Esophagus muscularis mucosa (tissue), 4 donors: ENCODE results near the gene PAK4. TPM values are rescaled to one million over a fixed set of nuclear protein-coding genes. Genes with fewer than 3 reads are reported as not detected.

Source experiments
- DNase-seq: peaks from one replicate; pipeline ENCODE4 v3.0.0-alpha.2; 2017; ENCODE audit errors: extremely low spot score
- H3K27ac ChIP-seq, 4 donors: fragments of 200-600 bp; sonication (generic); replicated peaks in 1 of 4; 1 replicate in 3 of 4; 2 replicates in 1 of 4; pipeline ENCODE4 v1.5.1; 2016 to 2019; ENCODE audit warnings: mild to moderate bottlenecking in 1 of 4
- H3K27me3 ChIP-seq, 4 donors: fragments of 200-600 bp; sonication (generic); one replicate each; pipeline versions ENCODE4 v1.5.1 to v1.6.0; 2016 to 2019
- H3K36me3 ChIP-seq, 4 donors: fragments of 200-600 bp; sonication (generic); one replicate each; pipeline ENCODE4 v1.5.1; 2016 to 2019
- H3K4me1 ChIP-seq, 4 donors: fragments of 200-600 bp; sonication (generic); one replicate each; pipeline ENCODE4 v1.5.1; 2016 to 2019
- H3K4me3 ChIP-seq, 4 donors: fragments of 200-600 bp; sonication (generic); 1 replicate in 2 of 4; 2 replicates in 2 of 4; pipeline ENCODE4 v1.5.1; 2016 to 2019; ENCODE audit warnings: mild to moderate bottlenecking in 4 of 4, moderate library complexity in 1 of 4
- H3K9me3 ChIP-seq, 4 donors: fragments of 200-600 bp; sonication (generic); 1 replicate in 3 of 4; 2 replicates in 1 of 4; pipeline ENCODE4 v1.5.1; 2016 to 2019
- EP300 ChIP-seq: sonication (generic); formaldehyde crosslinking; IDR thresholded peaks from one replicate; pipeline ENCODE4 v1.6.1; 2017; ENCODE audit warnings: antibody characterized with exemption
- POLR2A ChIP-seq: fragments of 450-650 bp; IDR thresholded peaks from one replicate; pipeline ENCODE4 v1.6.1; 2017; ENCODE audit warnings: antibody characterized with exemption, moderate library complexity, mild to moderate bottlenecking, low read depth
- POLR2AphosphoS5 ChIP-seq, 2 donors: sonication (generic); formaldehyde crosslinking; IDR thresholded peaks; one replicate each; pipeline ENCODE4 v1.6.1; 2017; ENCODE audit warnings: antibody characterized with exemption in 2 of 2
- WGBS: methylation state at CpG from one replicate; pipeline ENCODE4 v1.1.5; 2018; 5-methylcytosine and 5-hydroxymethylcytosine counted together
- intact Hi-C: fragments of 100-400 bp; cut with DNase I; formaldehyde crosslinking; loops from one replicate; pipeline ENCODE4 v1.15.1; 2023
- total RNA-seq, 4 donors: library from RNA; depleted of rRNA; stranded (reverse); fragments of >200 nt; gene quantifications; one replicate each; pipeline versions ENCODE4 v1.1.0 to v1.2.1, GENCODE V29; 2016
- TF ChIP-seq, protein P1 (sequence below), 3 experiments: fragments of 200-600 bp in 2 of 3; fragments of 450-650 bp in 1 of 3; sonication (generic) in 2 of 3; IDR thresholded peaks; one replicate each; pipeline ENCODE4 v1.5.1; 2017 to 2019; ENCODE audit warnings: antibody characterized with exemption in 3 of 3, mild to moderate bottlenecking in 2 of 3, moderate library complexity in 1 of 3

PAK4 gene
- total RNA-seq, 4 donors from 2014 or later, result 8.3 to 18.4 (median 11.0) TPM

DNA sequence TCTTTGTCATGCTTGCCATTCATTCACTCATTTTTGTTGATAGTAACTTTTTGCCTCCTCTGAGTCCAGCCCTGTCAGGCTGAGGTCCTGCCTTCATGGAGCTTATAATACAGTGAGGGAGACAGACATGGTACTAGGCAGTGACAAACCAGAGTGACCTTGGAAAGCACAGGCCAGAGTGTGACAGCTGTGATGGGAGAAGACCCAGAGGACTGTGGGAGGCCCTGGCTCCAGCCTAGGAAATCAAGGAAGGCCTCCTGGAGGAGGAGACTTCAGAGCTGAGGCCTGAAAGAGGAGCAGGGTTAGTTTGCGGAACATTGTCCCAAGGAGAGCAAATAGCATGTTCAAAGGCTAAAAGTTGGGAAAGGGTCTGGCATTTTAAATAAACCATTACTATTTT is 20.5 kb downstream of the PAK4 start:
- H3K4me1 ChIP-seq, result peaks cover 25 to 53% (median 43%) of the 10 kb centered on the region in 4 donors
- H3K27ac ChIP-seq, result peak overlapping the region; percentile 77 to 88 (median 82)
- intact Hi-C loops, result no loop called here
- no peaks in the 10 kb centered on the region for H3K9me3 ChIP-seq
- no peaks in the 10 kb centered on the region for H3K27me3 ChIP-seq
- H3K4me3 ChIP-seq, result no peak overlapping the region
- TF ChIP-seq, protein P1, sequence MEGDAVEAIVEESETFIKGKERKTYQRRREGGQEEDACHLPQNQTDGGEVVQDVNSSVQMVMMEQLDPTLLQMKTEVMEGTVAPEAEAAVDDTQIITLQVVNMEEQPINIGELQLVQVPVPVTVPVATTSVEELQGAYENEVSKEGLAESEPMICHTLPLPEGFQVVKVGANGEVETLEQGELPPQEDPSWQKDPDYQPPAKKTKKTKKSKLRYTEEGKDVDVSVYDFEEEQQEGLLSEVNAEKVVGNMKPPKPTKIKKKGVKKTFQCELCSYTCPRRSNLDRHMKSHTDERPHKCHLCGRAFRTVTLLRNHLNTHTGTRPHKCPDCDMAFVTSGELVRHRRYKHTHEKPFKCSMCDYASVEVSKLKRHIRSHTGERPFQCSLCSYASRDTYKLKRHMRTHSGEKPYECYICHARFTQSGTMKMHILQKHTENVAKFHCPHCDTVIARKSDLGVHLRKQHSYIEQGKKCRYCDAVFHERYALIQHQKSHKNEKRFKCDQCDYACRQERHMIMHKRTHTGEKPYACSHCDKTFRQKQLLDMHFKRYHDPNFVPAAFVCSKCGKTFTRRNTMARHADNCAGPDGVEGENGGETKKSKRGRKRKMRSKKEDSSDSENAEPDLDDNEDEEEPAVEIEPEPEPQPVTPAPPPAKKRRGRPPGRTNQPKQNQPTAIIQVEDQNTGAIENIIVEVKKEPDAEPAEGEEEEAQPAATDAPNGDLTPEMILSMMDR (IDR thresholded peaks at IDR 0.05), result no peak
- no peak for TF ChIP-seq EP300
- no peak for TF ChIP-seq POLR2AphosphoS5 (IDR thresholded peaks at IDR 0.05)
- TF ChIP-seq POLR2A, result no peak
- DNase-seq, result no peak
- no peaks in the 10 kb centered on the region for H3K36me3 ChIP-seq
- WGBS, result 95% methylated on average over 1 of the region's 1 CpG

DNA sequence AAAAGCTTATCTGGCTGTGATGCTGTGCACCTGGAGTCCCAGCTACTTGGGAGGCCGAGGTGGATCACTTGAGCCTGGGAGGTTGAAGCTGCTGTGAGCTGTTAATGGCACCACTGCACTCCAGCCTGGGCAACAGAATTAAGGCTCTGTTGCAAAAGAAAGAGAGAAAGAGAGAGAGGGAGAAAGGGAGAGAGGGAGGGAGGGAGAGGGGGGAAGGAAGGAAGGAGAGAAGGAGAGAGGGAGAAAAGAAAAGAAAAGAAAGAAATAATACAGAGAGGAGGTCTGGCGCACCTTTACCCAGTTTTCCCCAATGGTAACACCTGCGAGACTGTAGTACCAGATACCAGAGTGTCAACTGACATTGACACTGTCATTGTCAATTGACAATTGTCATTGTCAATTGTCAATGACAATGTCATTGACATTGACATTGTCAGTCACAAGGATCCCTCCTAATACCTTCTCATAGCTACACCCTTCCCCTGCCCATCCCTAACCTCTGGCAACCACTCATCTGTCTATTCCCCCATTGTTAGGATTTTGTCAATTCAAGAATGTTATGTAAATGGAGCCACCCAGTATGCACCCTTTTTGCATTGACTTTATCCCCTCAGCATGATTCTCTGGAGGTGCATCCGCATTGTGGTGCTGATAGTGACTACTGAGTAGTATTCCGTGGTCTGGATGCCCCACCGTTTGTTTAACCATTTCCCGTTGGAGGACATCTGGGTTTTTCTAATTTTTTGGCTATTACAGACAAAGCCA is 21.3 kb downstream of the PAK4 start:
- 83% methylated on average over 7 of the region's 7 CpGs for WGBS
- peak overlapping the region; percentile 77 to 88 (median 82) for H3K27ac ChIP-seq

DNA sequence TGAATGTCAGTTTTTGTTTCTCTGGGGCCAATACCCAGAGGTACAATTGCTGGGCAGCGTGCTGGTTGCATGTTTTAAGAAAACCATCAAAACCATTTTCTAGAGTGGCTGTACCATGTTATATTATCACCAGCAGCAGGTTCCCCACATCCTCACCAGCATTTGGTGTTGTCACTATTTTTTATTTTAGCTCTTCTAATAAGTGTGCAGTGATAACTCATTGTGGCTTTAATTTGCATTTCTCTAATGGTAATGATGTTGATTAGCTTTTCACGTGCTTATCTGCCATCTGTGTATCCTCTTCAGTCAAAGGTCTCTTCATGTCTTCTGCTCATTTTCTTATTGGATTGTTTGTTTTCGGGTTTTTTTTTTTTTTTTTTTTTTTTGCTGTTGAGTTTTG is 21.9 kb downstream of the PAK4 start:
- DNase-seq, result no peak
- WGBS, result 88% methylated on average over 3 of the region's 3 CpGs
- Histone ChIP-seq H3K4me3 (no peak overlapping the region), H3K27me3 (no peaks in the 10 kb centered on the region), H3K36me3 (no peaks in the 10 kb centered on the region), H3K4me1 (peaks cover 25 to 45% (median 41%) of the 10 kb centered on the region in 4 donors), H3K27ac (no peak overlapping the region), H3K9me3 (no peaks in the 10 kb centered on the region)
- TF ChIP-seq EP300 (no peak), POLR2A (no peak), POLR2AphosphoS5 (IDR thresholded peaks at IDR 0.05) (no peak)
- TF ChIP-seq, protein P1 (IDR thresholded peaks at IDR 0.05), result no peak
- intact Hi-C loops, result no loop called here

More for the DNA sequence above, 21.3 kb downstream of the PAK4 start:
- H3K27me3 ChIP-seq, result no peaks in the 10 kb centered on the region
- no peaks in the 10 kb centered on the region for H3K9me3 ChIP-seq
- DNase-seq, result no peak
- intact Hi-C loops, result no loop called here
- TF ChIP-seq, protein P1 (IDR thresholded peaks at IDR 0.05), result no peak
- TF ChIP-seq POLR2A (no peak), POLR2AphosphoS5 (IDR thresholded peaks at IDR 0.05) (no peak), EP300 (no peak)
- H3K4me1 ChIP-seq, result peaks cover 25 to 48% (median 43%) of the 10 kb centered on the region in 4 donors
- H3K36me3 ChIP-seq, result no peaks in the 10 kb centered on the region
- no peak overlapping the region for H3K4me3 ChIP-seq

DNA sequence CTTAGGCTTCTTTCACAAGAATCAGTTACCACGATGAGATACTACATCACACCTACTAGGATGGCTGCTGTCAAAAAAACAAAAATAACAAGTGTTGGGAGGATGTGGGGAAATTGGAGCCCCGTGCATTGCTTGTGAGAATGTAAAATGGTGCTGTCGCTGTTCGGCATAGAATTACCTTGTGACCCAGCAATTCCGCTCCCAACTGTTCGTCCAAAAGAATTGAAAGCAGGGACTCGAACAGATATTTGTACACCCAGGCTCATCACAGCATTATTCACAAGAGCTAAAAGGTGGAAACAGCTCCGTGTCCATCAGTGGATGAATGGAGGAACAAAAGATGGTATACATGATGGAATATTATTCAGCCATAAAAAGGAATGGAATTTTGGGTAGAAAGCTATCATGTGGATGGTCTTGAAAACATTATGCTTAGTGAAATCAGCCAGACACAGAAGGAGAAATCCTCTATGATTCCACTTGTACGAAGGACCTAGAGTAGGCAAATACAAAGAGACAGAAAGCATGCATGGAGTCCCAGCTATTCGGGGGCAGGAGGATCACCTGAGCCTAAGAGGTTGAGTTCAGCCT is 23.4 kb downstream of the PAK4 start:
- DNase-seq, result no peak
- Histone ChIP-seq H3K4me3 (no peak overlapping the region), H3K27me3 (no peaks in the 10 kb centered on the region), H3K36me3 (no peaks in the 10 kb centered on the region), H3K9me3 (no peaks in the 10 kb centered on the region), H3K4me1 (peaks cover 25 to 35% (median 32%) of the 10 kb centered on the region in 4 donors), H3K27ac (no peak overlapping the region)
- no peak for TF ChIP-seq POLR2A
- TF ChIP-seq, protein P1 (IDR thresholded peaks at IDR 0.05), result no peak
- TF ChIP-seq POLR2AphosphoS5 (IDR thresholded peaks at IDR 0.05), result no peak
- no peak for TF ChIP-seq EP300
- intact Hi-C loops, result no loop called here
- 95% methylated on average over 10 of the region's 10 CpGs for WGBS
